HG02870 (cell line): Measurements from ENCODE around the gene MIF4GD.
A peak's percentile ranks its signal among the peaks of the same experiment; 100 is the strongest.
"Not testable (repeated sequence)": the region's sequence is repeated elsewhere in the genome, so short reads cannot be mapped to it uniquely, and the experiment has no call there.

Experiments
- ATAC-seq: cut with Tn5 transposase; IDR thresholded peaks from one replicate; pipeline ENCODE4 v1.9.1; 2021; ENCODE audit warnings: mild to moderate bottlenecking, moderate library complexity; ENCODE audit not compliant: unreplicated experiment

MIF4GD gene

GRCh38 chr17:75270966-75271232 lies at the start of gene MIF4GD:
TSS of gene MIF4GD (minus strand) at chr17:75271231. CDS start at chr17:75270195, 1,036 bp downstream.
- ATAC-seq, result no peak

- peak; percentile 52 for ATAC-seq
These were observed 49.1 kb upstream of the MIF4GD start for GRCh38 chr17:75319904-75320691.

- ATAC-seq, result no peak
These were observed 47.7 kb upstream of the MIF4GD start for GRCh38 chr17:75318615-75319222.

- ATAC-seq, result no peak
These were observed 47.2 kb upstream of the MIF4GD start for GRCh38 chr17:75318211-75318610.

GRCh38 chr17:75317671-75318070 lies 46.6 kb upstream of the MIF4GD start:
- ATAC-seq, result no peak

- ATAC-seq, result no peak
These were observed 45.2 kb upstream of the MIF4GD start for GRCh38 chr17:75316253-75316652.

- no peak for ATAC-seq
These were observed 44.7 kb upstream of the MIF4GD start for GRCh38 chr17:75315541-75316243.

- no peak for ATAC-seq
These were observed 43.0 kb upstream of the MIF4GD start for GRCh38 chr17:75313941-75314551.

GRCh38 chr17:75308732-75309629 lies 38.0 kb upstream of the MIF4GD start:
- ATAC-seq, result no peak

- no peak for ATAC-seq
These were observed 37.1 kb upstream of the MIF4GD start for GRCh38 chr17:75307957-75308731.

GRCh38 chr17:75301502-75302206 lies 30.6 kb upstream of the MIF4GD start:
- no peak for ATAC-seq

GRCh38 chr17:75301049-75301448 lies 30.0 kb upstream of the MIF4GD start:
- no peak for ATAC-seq

GRCh38 chr17:75300280-75300679 lies 29.2 kb upstream of the MIF4GD start:
- ATAC-seq, result no peak

GRCh38 chr17:75295201-75296158 lies 24.4 kb upstream of the MIF4GD start:
- peak; percentile 64 for ATAC-seq

GRCh38 chr17:75292810-75293448 lies 21.9 kb upstream of the MIF4GD start:
- not testable (repeated sequence) for ATAC-seq

GRCh38 chr17:75289832-75290337 lies 18.9 kb upstream of the MIF4GD start:
- ATAC-seq, result peak; percentile 17

GRCh38 chr17:75289115-75289831 lies 18.2 kb upstream of the MIF4GD start, which contains the start of gene SLC25A19:
TSS of gene SLC25A19 (minus strand) at chr17:75289433. CDS start at chr17:75286764, 2,669 bp downstream.
- ATAC-seq, result peak; percentile 90
